Measurements from ENCODE around the gene KRT81.
"Not testable (repeated sequence)": the region's sequence is repeated elsewhere in the genome, so short reads cannot be mapped to it uniquely, and the experiment has no call there.

The KRT81 gene

DNA sequence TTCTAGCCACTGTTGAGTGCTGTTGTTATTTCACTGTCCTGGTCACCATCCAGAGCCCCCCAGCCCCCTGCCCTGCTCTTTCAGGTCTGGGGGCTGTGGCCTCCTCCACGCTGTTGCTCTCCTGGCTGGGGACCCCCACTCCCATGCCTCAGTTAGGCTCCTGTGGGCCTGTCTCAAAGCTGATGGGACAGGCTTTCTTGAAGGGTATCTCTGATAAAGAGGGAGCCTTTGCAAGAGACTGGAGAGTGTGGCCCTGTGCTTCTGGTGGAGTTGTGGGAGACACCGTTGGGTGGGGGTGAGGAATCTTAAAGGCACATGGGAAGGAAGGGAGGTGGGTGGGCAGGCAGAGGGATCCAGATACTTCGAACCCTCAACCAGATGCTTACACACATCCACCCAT is 29.0 kb downstream of the KRT81 start:
- H3K4me3 ChIP-seq (ENCODE audit: low read depth, low read length) = no peak overlapping the region
- ChIA-PET POLR2A (no interaction called here), CTCF (interaction anchor here (9.7 kb wide), 1 partner anchor 17 kb away, joined by 146 read pairs; no protein-coding TSS in a partner anchor)
- TF ChIP-seq, protein P1, sequence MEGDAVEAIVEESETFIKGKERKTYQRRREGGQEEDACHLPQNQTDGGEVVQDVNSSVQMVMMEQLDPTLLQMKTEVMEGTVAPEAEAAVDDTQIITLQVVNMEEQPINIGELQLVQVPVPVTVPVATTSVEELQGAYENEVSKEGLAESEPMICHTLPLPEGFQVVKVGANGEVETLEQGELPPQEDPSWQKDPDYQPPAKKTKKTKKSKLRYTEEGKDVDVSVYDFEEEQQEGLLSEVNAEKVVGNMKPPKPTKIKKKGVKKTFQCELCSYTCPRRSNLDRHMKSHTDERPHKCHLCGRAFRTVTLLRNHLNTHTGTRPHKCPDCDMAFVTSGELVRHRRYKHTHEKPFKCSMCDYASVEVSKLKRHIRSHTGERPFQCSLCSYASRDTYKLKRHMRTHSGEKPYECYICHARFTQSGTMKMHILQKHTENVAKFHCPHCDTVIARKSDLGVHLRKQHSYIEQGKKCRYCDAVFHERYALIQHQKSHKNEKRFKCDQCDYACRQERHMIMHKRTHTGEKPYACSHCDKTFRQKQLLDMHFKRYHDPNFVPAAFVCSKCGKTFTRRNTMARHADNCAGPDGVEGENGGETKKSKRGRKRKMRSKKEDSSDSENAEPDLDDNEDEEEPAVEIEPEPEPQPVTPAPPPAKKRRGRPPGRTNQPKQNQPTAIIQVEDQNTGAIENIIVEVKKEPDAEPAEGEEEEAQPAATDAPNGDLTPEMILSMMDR (IDR thresholded peaks at IDR 0.05; ENCODE audit: insufficient read depth, low read length, missing control alignments) = no peak
- no peak for DNase-seq (ENCODE audit: low read depth, low spot score)

DNA sequence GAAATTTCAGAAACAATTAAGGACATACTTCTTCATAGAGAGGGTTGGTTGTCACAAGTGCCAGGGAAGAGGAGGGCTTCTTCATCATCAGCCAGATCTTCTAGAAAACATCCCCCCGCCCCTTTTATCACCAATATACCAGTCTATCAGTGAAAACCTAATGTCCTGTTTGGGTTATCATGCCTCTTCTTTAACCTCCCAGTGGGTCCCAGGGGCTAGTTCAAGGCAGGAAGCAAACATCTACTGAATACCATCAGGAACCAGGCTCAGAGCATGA is 30.2 kb downstream of the KRT81 start:
- POLR2A ChIA-PET = no interaction called here
- TF ChIP-seq, protein P1 (IDR thresholded peaks at IDR 0.05; ENCODE audit: insufficient read depth, low read length, missing control alignments) = no peak
- no peak overlapping the region for H3K4me3 ChIP-seq (ENCODE audit: low read depth, low read length)
- DNase-seq (ENCODE audit: low read depth, low spot score) = no peak
- CTCF ChIA-PET = no interaction called here

DNA sequence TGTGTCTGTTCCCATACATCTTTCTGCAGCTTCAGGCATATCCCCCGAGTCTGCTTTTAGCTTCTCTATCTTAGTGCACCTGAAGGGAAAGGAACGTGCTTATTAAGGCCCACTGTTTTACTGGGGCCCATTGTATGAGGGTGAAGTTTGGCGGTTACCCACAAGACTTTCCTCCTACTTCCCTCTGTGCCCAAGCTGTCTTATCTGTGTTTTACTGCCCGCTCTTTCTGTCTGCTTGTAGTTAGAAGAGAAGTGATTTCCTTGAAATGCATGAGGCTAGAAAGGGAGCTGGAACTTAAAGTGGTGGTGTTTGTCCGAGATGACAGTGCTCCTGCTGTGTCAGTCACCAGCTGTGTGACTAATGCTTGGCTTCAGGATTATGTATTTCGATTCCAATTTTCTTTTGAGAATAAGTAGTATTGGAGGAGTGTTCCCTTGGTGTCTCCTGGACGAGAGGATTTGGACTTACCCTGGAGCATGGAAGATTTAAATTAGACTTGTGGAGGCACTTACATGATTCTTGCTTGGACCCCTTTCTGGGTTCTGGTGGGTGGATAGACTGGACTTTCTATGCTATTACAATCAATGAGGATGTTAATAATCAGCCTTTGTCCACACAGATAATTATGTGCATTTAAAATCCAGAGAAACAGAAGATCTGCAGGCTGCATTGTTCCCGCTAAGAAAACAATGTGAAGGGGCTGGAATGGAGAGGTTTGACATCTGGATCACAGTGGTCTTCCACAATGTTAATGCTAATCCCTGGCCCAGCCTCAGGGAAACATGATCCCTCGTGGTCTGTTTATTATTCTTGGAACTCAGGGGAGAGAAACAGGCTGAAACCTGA is 30.8 kb downstream of the KRT81 start:
- no peak for DNase-seq (ENCODE audit: low read depth, low spot score)
- TF ChIP-seq, protein P1 (IDR thresholded peaks at IDR 0.05; ENCODE audit: insufficient read depth, low read length, missing control alignments) = no peak
- CTCF ChIA-PET = interaction anchor here (1.7 to 5.2 kb wide), 5 partner anchors 9 to 625 kb away, joined by 4 to 44 read pairs (median 23); no protein-coding TSS in a partner anchor

DNA sequence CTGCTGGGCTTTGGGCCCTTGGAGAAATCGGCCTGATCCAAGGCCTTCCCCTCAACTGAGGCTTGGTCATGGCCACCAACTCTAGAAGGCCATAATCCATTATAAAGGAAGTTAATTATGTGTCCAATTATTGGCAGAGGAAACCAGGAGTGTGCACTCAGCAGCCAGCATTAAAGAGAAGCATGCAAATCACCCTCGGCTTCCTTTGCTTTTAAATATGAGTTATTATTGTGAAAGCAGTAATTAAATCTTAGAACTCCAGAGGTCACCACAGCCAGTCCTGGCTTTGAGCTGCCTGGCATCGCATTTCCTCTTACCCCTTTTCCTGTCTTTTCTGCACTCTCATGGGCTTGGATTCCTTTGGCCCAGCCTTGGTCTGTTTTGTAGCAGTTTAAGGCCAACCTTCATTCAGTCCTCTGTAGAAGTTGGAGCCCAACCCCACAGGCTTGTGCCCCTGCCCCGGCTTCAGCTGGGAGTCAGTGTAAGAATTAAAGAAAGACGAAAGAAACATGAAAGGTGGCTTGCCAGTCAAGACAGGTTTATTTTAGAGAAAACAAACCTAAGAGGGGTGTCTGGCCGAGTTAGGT is 31.6 kb downstream of the KRT81 start:
- ChIA-PET CTCF (interaction anchor here (1.7 to 5.2 kb wide), 5 partner anchors 10 to 626 kb away, joined by 4 to 44 read pairs (median 23); no protein-coding TSS in a partner anchor), POLR2A (no interaction called here)
- DNase-seq (ENCODE audit: low read depth, low spot score) = no peak
- TF ChIP-seq, protein P1 (IDR thresholded peaks at IDR 0.05; ENCODE audit: insufficient read depth, low read length, missing control alignments) = no peak
- H3K4me3 ChIP-seq (ENCODE audit: low read depth, low read length) = no peak overlapping the region

More for the DNA sequence above, 30.8 kb downstream of the KRT81 start:
- POLR2A ChIA-PET = no interaction called here
- no peak overlapping the region for H3K4me3 ChIP-seq (ENCODE audit: low read depth, low read length)

DNA sequence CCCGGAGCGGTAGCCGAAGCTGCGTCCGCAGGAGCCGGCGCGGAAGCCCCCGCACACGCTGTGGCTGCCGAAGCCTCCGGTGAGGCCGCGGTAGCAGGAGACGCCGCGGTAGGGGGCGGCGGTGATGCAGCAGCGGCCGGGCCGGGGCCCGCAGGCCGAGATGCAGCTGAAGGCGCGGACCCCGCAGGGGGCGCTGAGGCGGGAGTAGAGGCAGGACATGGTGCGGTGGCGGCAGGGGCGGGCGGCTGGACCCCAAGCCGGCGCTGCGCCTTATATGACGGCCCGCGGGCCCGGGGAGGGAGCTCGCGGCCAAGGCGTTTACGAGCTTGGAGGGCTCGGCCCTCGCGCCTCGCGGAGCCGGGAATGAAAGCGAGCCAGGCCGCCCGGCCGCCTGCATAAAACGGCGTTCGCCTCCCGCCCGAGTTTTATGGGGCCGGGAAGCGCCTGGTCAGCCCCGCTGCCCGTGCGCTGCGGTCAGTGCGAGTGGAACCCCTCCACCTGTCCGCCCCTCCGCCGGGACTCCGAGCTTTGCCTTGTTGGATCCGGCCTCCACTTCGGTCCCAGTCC is 32.9 kb downstream of the KRT81 start:
- POLR2A ChIA-PET = no interaction called here
- no peak for DNase-seq (ENCODE audit: low read depth, low spot score)

DNA sequence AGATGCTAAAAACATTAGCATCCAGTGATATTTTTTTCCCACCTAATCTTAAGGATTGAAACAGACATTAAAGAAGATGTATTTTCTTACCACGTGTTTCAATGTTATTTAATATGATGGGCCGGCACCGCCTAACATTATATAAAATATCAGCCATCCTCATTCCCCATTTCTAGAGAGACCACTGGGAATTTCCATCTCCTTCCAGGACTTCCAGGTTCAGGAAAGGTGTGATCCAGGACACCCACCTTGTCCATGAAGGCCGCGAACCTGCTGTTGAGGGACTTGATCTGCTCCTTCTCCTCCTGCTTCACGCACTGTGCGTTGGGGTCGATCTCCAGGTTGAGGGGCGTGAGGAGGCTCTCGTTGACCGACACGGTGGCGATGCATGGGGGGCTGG is 33.4 kb downstream of the KRT81 start:
- H3K4me3 ChIP-seq (ENCODE audit: low read depth, low read length); POLR2A ChIA-PET; DNase-seq (ENCODE audit: low read depth, low spot score): not testable (repeated sequence)
- CTCF ChIA-PET = interaction anchor here (0.9 to 5.2 kb wide), 6 partner anchors 12 to 69 kb away, joined by 3 to 44 read pairs (median 13); partner anchors contain the start of gene KRT80

More for the DNA sequence above, 32.9 kb downstream of the KRT81 start:
- CTCF ChIA-PET = interaction anchor here (0.9 to 5.2 kb wide), 9 partner anchors 9 to 627 kb away, joined by 3 to 44 read pairs (median 4); partner anchors contain the start of gene KRT80
- TF ChIP-seq, protein P1 (IDR thresholded peaks at IDR 0.05; ENCODE audit: insufficient read depth, low read length, missing control alignments) = no peak
- peak overlapping the region; percentile 8; the same call in 1 of the 2 replicates for H3K4me3 ChIP-seq (ENCODE audit: low read depth, low read length)

Measured in AG04449 (cell line).